Activated effector memory CD4-positive, alpha-beta T cell treated with Interleukin-2 at 50 U/mL for 16 hours (primary cell): ENCODE data around the gene EPS8L1.

Source experiments
- DNase-seq: peaks from one replicate; pipeline ENCODE4 v3.0.0-alpha.2; 2020

EPS8L1 gene

DNA sequence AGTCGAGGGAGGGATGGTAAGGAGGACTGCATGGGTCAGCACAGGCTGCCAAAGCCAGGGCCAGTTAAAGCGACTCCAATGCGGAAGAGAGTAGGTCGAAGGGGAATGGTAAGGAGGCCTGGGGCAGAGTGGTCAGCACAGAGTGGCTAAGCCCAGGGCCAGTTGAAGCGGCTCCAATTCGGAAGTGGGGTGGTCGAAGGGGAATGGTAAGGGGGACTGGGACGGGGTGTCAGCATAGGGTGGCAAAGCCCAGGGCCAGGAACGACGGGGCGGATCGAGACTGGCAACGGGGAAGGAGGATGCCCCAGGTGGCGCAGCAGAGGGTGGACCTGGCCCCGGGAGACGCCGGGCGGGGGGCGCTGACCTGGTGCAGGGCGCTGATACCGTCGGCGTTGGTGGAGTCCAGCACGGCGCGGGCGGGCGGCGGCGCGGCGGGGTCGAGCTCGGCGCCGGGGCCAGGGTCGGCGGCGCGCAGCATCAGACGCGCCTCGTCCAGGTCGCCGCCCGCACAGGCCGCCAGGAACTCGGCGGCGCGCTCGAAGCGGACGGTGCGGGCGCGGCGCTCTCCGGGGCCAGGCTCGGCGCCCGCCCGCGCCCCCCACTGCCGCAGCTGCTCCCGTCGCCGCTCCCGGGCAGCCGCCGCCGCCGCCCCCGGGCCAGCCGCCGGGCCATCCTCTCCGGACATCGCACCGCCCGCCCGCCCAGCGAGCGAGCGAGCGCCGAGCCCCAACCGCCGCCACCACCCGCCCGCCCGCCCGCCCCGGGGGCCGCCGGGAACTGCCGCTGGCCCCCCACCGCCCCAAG is 41.4 kb downstream of the EPS8L1 start, which contains the start of gene PPP1R12C:
Gene PPP1R12C, minus strand, starts transcription at position 779 of the 804 bp plus-strand sequence. Its CDS starts 94 bp downstream, at position 685.
- DNase-seq, result no peak

DNA sequence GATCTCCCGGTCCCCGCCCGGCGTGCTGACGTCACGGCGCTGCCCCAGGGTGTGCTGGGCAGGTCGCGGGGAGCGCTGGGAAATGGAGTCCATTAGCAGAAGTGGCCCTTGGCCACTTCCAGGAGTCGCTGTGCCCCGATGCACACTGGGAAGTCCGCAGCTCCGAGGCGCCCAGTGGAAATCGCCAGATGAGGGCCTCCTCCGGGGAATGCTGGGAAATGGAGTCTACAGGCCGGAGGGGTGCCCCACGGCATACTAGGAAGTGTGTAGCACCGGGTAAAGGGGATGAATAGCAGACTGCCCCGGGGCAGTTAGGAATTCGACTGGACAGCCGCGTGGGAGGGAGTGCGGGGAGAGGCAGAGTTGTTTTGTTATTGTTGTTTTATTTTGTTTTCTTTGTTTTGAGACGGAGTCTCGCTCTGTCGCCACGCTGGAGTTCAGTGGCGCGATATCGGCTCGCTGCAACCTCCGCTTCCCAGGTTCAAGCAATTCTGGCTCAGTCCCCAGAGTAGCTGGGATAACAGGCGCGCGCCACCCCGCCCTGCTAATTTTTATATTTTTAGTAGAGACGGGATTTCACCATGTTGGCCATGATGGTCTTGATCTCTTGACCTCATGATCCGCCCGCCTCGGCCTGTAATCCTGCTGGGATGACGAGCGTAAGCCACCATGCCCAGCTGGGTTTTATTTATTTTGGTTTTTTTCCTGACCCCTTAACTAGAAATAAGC is 42.2 kb downstream of the EPS8L1 start:
- peak; percentile 95 for DNase-seq

DNA sequence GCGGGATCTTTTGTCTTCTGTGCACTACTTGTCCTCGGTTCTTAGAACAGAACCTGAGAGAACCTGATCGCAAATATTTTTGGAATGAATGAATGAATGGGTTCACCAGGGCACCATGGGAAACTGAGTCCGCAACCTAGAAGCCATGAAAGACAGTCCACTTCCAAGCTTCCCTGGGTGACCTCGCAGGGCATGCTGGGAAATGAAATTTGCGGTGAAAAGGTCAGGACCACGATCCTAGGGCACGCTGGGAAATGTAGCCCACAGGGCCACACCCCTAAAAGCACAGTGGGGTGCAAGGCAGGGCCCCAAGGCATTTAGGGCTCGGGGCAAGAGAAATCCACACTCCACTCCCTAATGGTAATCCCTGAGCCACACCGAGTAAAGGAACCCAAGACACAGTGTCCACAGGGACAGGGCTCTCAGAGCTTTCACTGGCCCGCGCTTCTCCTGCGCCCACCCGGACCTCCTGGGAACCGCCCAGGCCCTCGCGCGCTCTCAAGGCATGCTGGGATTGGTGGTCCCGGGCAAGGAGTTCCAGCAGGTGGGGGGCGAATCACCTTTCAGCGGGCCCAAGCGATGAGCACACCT is 42.8 kb downstream of the EPS8L1 start:
- DNase-seq, result no peak

DNA sequence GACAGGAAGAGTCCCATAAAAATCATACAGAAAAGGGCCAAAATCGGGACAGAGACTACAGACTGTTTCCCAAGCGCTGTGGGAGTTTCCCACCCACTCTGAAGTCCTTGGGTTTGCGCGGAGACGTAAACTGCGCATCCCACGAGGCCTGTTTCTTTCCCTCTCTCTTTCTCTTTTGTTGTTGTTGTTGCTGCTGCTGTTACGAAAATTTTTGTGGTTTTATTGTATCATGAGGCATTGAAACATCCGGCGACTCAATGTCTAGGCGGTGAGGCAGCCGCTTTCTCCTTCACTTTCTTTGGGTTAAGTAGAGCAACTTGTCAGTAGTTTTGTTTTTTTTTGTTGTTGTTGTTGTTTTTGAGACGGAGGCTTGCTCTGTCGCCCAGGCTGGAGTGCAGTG is 43.4 kb downstream of the EPS8L1 start:
- no peak for DNase-seq

DNA sequence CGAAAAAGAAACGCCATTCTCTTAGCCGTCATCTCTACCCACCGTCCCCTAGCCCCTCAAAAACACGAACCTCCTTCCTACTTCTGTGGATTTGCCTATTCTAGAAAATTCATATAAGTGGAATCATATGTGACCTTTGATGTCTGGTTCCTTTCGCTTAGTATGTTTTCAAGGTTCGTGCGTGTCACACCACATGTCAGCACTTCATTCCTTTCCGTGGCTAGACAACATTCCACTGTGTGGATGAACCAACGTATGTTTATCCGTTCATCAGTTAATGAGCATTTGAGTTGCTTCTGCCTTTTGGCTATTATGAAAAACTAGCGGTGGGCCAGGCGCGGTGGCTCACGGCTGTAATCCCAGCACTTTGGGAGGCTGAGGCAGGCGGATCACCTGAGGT is 55.8 kb downstream of the EPS8L1 start:
- DNase-seq, result no peak

DNA sequence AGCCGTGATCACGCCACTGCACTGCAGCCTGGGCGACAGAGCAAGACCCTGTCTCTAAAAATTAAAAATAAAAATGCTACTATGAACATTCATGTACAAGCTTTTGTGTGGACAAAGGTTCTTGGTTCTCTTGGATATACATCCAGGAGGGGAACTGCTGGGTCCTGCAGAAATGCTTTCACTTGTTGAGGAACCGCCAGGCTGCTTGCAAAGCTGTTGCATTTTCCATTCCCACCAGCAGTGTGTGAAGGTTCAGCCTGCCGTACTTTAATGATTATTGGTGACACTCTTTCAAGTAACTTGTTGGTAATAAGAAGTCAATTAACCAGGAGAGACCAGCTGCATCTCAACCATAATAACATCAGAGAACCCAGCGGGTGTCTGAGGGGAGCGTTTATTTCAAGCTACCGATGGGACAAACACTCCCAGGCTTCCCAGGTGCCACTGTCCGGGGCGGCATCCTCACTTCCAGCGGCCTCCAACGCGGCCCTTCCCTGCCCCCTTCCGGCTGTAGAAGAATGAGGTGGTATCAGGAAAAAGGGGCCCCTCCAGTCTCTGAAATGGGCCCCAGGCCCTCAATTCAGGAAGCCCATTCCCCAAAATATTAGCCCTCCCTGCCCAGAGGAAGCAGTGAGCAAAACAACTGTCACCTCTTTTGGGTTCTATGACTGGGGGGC is 56.9 kb downstream of the EPS8L1 start:
- no peak for DNase-seq

DNA sequence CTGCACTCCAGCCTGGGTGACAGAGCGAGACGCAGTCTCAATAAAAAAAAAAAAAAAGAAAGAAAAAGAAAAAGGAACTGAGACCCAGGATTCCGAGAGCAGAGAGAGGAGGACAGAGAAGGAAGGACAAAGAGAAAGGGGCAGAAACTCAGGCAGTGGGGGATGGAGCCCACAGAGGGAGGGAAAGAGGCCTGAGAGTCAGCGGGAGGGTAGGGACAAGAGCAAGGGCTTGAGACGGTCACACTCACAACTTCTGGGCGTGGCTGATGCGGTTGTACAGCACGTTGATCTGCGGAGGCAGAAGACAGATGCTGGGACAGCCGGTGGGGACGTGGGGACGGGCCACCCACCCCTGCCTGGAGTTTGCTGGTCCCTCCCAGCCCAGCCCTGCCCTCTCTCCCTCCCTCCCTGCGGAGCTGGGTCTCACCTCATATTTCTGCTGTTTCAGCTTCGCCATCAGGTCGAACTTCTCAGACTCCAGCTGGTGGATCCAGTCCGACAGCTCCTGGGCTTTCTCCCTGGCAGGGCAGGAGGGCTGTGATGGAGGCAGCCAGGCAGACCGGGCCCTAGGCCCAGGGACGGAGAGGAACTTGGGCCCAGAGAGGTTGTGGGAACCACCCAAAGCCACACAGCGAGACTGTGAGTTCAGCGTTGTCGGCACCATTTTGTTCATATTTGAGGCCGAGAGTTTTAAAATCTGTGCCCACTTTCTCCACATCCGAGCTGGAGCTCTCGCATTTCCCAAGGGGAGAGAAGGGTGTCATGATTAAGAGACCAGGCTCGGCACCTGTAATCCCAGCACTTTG is 58.2 kb downstream of the EPS8L1 start:
- no peak for DNase-seq

DNA sequence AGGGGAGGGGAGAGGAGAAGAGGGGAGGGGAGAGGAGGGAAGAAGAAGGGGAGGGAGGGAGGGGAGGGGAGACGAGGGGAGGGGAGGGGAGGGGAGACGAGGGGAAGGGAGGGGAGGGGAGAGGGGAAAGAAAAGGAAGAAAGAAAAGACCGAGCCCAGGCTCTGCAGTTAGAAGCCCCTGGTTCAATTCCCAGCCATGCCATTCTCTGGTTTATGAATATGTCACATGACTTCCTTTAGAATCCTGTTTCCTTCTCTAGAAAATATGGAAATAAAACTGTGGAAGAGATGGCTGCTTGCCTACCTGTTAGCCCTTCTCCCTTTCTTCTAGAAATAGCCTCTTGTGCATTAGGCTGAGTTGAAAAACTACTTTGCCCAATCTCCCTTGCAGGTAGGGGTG is 59.1 kb downstream of the EPS8L1 start:
- DNase-seq, result no peak

DNA sequence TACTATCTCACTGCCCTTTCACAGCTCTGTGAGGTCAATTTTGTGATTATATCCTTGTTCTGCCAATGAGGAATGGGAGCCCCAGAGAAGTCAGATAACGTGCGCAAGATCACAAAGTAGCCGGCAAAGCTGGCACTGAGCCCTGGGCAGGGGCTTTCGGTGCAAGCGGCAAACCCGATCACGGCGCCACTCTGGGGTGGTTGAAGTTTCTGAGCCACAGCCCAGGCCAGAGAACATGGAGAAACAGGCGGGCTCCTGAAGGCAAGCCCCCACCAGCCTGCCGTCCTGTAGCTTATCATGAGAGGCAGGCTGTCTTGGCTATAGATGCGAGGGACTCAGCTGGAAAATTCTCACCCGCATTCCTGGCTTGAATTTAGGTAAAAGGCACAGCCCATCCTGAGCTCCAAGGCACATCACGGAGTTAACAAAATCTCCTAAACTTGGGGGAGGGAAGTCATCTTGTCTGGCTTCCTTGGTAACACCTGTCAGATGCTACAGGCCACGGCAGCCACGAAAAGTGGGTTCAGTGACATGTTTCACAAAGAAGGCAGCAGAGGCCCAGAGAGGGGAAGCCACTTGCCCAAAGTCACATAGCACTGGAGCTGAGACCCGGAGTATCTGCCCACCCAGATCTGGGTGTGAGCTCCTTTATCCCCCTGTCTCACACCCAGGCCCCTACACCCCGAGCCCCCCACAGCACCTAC is 60.9 kb downstream of the EPS8L1 start:
- no peak for DNase-seq
